Activated CD4-positive, alpha-beta T cell treated with anti-CD3 and anti-CD28 coated beads, Interleukin-2, amount 50 U/mL, for 16 hours (primary cell): ENCODE results near the gene CDON.

ENCODE experiments used
- DNase-seq: peaks from one replicate; pipeline ENCODE4 v3.0.0-alpha.2; 2020

Gene CDON

GRCh38 chr11:126081915-126082250 is 19.2 kb upstream of the CDON start:
- no peak for DNase-seq

- no peak for DNase-seq
Measured at GRCh38 chr11:126080161-126080941, 17.7 kb upstream of the CDON start.

GRCh38 chr11:126079621-126080124 is 17.0 kb upstream of the CDON start:
- DNase-seq, result no peak

- no peak for DNase-seq
Measured at GRCh38 chr11:126076641-126077040, 14.0 kb upstream of the CDON start.

- no peak for DNase-seq
Measured at GRCh38 chr11:126072801-126073594, 10.3 kb upstream of the CDON start.

- no peak for DNase-seq
Measured at GRCh38 chr11:126072141-126072741, 9.6 kb upstream of the CDON start.

- DNase-seq, result no peak
Measured at GRCh38 chr11:126063507-126063852, 814 bp upstream of the CDON start.

- DNase-seq, result no peak
Measured at GRCh38 chr11:126061707-126062678, 673 bp downstream of the CDON start.

- no peak for DNase-seq
Measured at GRCh38 chr11:126060757-126061171, 1.9 kb downstream of the CDON start.

GRCh38 chr11:126059238-126059781 is 3.4 kb downstream of the CDON start:
- DNase-seq, result no peak

- no peak for DNase-seq
Measured at GRCh38 chr11:126058105-126058874, 4.4 kb downstream of the CDON start.

GRCh38 chr11:126054882-126055281 is 7.8 kb downstream of the CDON start:
- DNase-seq, result no peak

- DNase-seq, result no peak
Measured at GRCh38 chr11:126054408-126054807, 8.3 kb downstream of the CDON start.

GRCh38 chr11:126053415-126054286 is 9.0 kb downstream of the CDON start:
- no peak for DNase-seq

- no peak for DNase-seq
Measured at GRCh38 chr11:126051117-126051516, 11.5 kb downstream of the CDON start.

GRCh38 chr11:126049159-126049558 is 13.5 kb downstream of the CDON start:
- no peak for DNase-seq

- DNase-seq, result no peak
Measured at GRCh38 chr11:126048197-126048596, 14.5 kb downstream of the CDON start.

GRCh38 chr11:126046570-126047195 is 16.0 kb downstream of the CDON start:
- no peak for DNase-seq

- DNase-seq, result peak; percentile 47
Measured at GRCh38 chr11:126039485-126040271, 23.0 kb downstream of the CDON start.
